BLaER1 treated with 17β-estradiol and CSF1 and Interleukin-3, amounts not matched to agents 10 nM and 100 nM (cell line): ENCODE results near the gene SPAG17.

Experiments
- H3K27ac ChIP-seq, 11 experiments: shearing (Covaris generic); formaldehyde crosslinking; 2 replicates each; pipeline ENCODE4 v1.8.1; 2022
- H3K27me3 ChIP-seq, 11 experiments: shearing (Covaris generic); formaldehyde crosslinking; 2 replicates each; pipeline ENCODE4 v1.8.1; 2022
- H3K36me3 ChIP-seq, 11 experiments: shearing (Covaris generic); formaldehyde crosslinking; 2 replicates each; pipeline ENCODE4 v1.8.1; 2022
- H3K4me1 ChIP-seq, 10 experiments: shearing (Covaris generic); formaldehyde crosslinking; 2 replicates each; pipeline ENCODE4 v1.8.1; 2022
- H3K4me2 ChIP-seq, 11 experiments: shearing (Covaris generic); formaldehyde crosslinking; 2 replicates each; pipeline ENCODE4 v1.8.1; 2022
- H3K4me3 ChIP-seq, 10 experiments: shearing (Covaris generic); formaldehyde crosslinking; 2 replicates each; pipeline ENCODE4 v1.8.1; 2022
- H3K9ac ChIP-seq, 11 experiments: shearing (Covaris generic); formaldehyde crosslinking; 2 replicates each; pipeline ENCODE4 v1.8.1; 2022
- H3K9me3 ChIP-seq, 11 experiments: shearing (Covaris generic); formaldehyde crosslinking; replicated peaks in 1 of 11; 2 replicates each; pipeline ENCODE4 v1.8.1; 2022
- H4K20me1 ChIP-seq, 11 experiments: shearing (Covaris generic); formaldehyde crosslinking; 2 replicates each; pipeline ENCODE4 v1.8.1; 2022
- Cebpa-rat ChIP-seq, 11 experiments: shearing (Covaris generic); IDR thresholded peaks; 2 replicates each; pipeline ENCODE4 v1.8.1; 2022

Gene SPAG17

DNA sequence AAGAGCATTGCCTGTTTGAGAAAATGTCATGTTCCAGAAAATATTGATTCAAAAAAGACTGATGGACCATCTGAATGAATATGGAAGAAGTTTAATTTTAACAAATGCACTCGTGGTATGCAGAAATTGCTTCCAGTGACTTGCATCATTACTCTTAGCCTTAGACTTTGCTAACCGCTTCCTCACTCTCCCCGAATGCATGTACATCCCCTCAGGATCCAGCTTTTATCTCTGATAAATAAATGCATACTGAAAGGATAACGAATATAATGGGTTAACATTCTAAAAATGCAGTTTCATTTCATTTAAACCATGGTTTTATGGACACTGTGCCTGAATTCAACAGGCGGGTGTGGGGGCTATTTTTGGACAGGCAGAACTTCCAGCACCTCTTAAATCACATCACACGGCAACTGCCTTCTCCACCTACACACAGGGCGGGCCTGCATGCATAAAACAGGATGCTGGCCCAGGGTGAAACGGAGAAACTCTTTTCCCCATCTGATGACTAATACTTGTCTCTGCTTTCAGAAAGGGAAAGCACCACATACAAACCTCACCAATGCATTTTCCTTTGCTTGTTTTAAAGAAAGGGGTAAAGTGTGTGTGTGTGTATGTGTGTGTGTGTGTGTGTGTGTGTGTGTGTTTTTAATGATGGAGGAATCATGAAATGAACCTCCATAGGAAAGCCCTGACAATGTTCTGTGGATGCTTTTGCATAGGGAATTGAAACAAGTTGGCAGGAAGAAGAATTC, 48.7 kb downstream of the SPAG17 start:
- no peak overlapping the region for H3K9ac ChIP-seq
- H3K4me2 ChIP-seq, result peak overlapping the region in 4 of 11 experiments; percentile 32 to 64 (median 55); a peak in 8 of 22 replicates
- no peaks in the 10 kb centered on the region for H3K27me3 ChIP-seq
- H3K9me3 ChIP-seq, result no peaks in the 10 kb centered on the region
- no peaks in the 10 kb centered on the region for H3K36me3 ChIP-seq
- peaks cover 0 to 18% (median 0%) of the 10 kb centered on the region in 10 experiments; a peak in 6 of 20 replicates for H3K4me1 ChIP-seq
- TF ChIP-seq Cebpa-rat (IDR thresholded peaks at IDR 0.05), result no peak
- H3K4me3 ChIP-seq, result no peak overlapping the region
- H3K27ac ChIP-seq, result no peak overlapping the region
- no peaks in the 10 kb centered on the region for H4K20me1 ChIP-seq

DNA sequence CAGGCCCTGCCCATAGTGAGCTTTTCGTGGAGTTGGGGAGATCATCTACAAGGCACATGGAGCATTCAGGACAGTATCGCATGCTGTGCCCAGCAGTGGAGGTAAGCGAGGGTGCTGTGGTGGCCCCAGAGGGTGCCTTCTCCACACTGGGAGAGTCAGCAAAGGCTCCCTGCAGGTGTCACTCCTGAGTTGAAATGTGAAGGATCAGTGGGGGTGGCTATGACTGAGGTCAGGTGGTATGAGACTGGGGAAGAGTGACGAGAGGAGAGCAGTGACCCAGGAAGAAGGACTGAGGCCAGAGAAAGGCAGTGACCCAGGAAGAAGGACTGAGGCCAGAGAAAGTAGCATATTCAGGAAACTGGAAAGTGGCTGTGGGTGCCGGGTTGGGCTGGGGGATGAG, 53.0 kb downstream of the SPAG17 start:
- H3K9me3 ChIP-seq, result peaks cover 0 to 6% (median 0%) of the 10 kb centered on the region in 11 experiments; a peak in 2 of 22 replicates
- H3K9ac ChIP-seq, result no peak overlapping the region
- H3K4me1 ChIP-seq, result peaks cover 0 to 14% (median 0%) of the 10 kb centered on the region in 10 experiments; a peak in 6 of 20 replicates
- no peaks in the 10 kb centered on the region for H3K36me3 ChIP-seq
- no peaks in the 10 kb centered on the region for H4K20me1 ChIP-seq
- H3K4me3 ChIP-seq, result no peak overlapping the region
- no peak for TF ChIP-seq Cebpa-rat (IDR thresholded peaks at IDR 0.05)
- H3K27me3 ChIP-seq, result no peaks in the 10 kb centered on the region
- H3K4me2 ChIP-seq, result no peak overlapping the region
- H3K27ac ChIP-seq, result no peak overlapping the region

DNA sequence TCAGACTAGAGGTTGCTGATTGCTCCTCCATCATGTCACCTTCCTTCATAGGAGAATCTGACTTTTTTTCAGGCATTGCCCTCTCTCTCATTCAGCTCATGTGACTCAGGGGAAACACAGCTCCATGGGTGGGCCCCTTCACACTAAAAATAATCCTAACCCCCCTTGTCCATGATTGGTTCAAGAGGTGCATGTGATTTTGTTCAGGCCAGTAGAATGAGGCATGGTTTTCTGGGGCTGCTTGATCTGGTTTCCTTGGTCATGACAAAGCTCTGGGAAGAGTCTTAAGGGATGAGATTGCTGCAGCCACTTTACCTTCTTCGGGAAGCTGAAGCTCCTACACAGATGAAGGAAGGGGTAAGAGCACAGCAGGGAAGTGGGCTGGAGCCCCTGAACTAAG, 56.3 kb downstream of the SPAG17 start:
- H3K9ac ChIP-seq, result no peak overlapping the region
- H3K36me3 ChIP-seq, result no peaks in the 10 kb centered on the region
- H3K4me3 ChIP-seq, result no peak overlapping the region
- H3K27me3 ChIP-seq, result no peaks in the 10 kb centered on the region
- H4K20me1 ChIP-seq, result no peaks in the 10 kb centered on the region
- H3K27ac ChIP-seq, result no peak overlapping the region
- no peak overlapping the region for H3K4me2 ChIP-seq
- H3K4me1 ChIP-seq, result no peaks in the 10 kb centered on the region
- TF ChIP-seq Cebpa-rat (IDR thresholded peaks at IDR 0.05), result no peak
- peaks cover 0 to 7% (median 0%) of the 10 kb centered on the region in 11 experiments; a peak in 2 of 22 replicates for H3K9me3 ChIP-seq

DNA sequence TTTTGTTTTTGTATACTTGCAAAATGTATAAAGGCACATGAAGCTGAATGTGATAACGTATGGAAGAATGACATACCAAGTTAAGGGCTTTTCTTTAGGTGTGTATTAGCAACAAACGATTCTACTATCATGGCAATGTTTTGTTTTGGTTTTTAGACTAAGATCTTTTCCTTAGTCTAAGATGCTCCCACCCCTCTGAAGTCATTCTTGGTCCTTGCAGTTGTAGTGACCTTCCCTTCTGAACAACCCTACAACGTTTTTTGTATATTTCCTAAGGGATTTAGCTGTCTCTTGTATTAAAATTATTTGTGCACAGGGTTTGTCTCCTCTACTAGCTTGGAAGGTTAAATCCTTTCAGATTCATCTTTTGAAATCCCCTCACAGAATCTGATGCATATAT, 61.0 kb downstream of the SPAG17 start:
- Histone ChIP-seq H3K9me3 (peaks cover 0 to 7% (median 0%) of the 10 kb centered on the region in 11 experiments; a peak in 2 of 22 replicates), H3K27ac (no peak overlapping the region), H3K4me2 (no peak overlapping the region), H3K4me1 (no peaks in the 10 kb centered on the region), H3K36me3 (no peaks in the 10 kb centered on the region), H4K20me1 (no peaks in the 10 kb centered on the region), H3K27me3 (no peaks in the 10 kb centered on the region), H3K4me3 (no peak overlapping the region), H3K9ac (no peak overlapping the region)
- TF ChIP-seq Cebpa-rat (IDR thresholded peaks at IDR 0.05), result no peak

DNA sequence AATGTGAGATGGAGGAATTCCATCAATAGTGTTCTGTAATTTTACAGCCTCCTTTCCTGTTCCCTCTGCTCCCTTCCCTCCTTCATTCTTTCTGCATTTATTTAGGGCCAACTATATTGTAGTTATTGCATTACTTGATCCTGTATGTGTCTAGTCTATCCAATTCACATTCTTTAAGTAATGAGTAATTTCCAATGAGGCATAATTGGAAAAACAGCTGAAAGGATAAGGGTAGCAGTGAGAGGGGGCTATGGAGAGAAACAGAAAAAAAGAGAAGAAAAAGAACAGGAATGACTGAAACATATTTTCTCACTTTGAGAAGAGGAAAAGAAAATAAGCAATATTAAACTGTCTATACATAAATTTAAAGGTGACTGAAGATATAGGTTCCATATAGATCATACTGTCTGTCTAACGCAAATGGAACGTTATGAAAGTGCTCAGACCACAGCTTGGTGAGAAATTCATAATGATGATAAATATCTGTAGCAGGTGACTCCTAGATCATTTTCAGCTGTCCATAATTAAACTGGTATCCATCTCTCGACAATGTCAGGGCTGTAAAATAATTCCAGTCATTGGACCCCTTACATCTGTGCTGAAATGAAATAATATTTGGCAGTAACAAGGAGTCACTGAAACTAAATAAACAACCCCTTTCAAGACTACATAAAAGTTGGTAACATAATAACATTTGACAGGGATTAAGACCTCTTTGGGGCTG, 61.8 kb downstream of the SPAG17 start:
- no peak overlapping the region for H3K9ac ChIP-seq
- H4K20me1 ChIP-seq, result no peaks in the 10 kb centered on the region
- peaks cover 0 to 7% (median 0%) of the 10 kb centered on the region in 11 experiments; a peak in 2 of 22 replicates for H3K9me3 ChIP-seq
- H3K27me3 ChIP-seq, result no peaks in the 10 kb centered on the region
- no peaks in the 10 kb centered on the region for H3K36me3 ChIP-seq
- H3K4me2 ChIP-seq, result no peak overlapping the region
- H3K27ac ChIP-seq, result no peak overlapping the region
- H3K4me1 ChIP-seq, result no peaks in the 10 kb centered on the region
- TF ChIP-seq Cebpa-rat (IDR thresholded peaks at IDR 0.05), result no peak
- H3K4me3 ChIP-seq, result no peak overlapping the region

DNA sequence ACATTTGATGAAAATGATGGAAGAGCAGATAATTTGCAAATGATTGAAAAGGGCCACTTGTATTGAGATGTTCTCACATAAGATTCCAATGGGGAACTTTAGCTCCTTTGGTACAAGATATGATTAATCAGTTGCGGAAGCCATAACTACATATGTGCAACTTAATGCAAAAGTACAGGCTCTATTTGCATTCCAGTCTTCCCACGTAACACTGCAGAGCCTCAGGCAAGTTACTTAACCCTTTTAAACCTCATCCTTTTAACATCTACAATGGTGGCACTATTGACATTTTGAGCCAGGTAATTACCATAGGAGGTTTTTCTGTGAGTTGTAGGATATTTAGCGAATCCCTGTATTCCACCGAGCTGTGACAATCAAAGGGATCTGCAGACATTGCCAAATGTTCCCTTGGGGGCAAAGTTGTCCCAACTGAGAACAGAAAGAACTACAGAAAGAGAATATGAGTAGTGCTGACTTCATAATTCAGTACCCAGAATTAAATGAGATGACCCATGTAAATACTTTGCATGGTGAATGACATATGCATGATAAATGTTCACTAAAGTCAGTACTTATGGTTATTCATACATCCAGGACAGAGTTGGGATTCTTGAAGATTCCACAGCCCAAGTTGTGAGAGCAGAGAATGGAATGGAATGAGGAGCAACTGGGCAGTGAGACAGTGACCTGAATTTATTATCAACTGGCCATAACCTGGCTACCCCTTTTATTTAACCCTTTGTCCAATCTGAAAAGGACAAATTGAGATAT, 62.6 kb downstream of the SPAG17 start:
- Histone ChIP-seq H3K27me3 (no peaks in the 10 kb centered on the region), H3K4me3 (no peak overlapping the region), H3K9ac (no peak overlapping the region), H3K27ac (no peak overlapping the region), H3K36me3 (no peaks in the 10 kb centered on the region), H3K4me2 (no peak overlapping the region), H3K4me1 (no peaks in the 10 kb centered on the region), H3K9me3 (peaks cover 0 to 6% (median 0%) of the 10 kb centered on the region in 11 experiments; a peak in 2 of 22 replicates), H4K20me1 (no peaks in the 10 kb centered on the region)
- TF ChIP-seq Cebpa-rat (IDR thresholded peaks at IDR 0.05), result no peak

DNA sequence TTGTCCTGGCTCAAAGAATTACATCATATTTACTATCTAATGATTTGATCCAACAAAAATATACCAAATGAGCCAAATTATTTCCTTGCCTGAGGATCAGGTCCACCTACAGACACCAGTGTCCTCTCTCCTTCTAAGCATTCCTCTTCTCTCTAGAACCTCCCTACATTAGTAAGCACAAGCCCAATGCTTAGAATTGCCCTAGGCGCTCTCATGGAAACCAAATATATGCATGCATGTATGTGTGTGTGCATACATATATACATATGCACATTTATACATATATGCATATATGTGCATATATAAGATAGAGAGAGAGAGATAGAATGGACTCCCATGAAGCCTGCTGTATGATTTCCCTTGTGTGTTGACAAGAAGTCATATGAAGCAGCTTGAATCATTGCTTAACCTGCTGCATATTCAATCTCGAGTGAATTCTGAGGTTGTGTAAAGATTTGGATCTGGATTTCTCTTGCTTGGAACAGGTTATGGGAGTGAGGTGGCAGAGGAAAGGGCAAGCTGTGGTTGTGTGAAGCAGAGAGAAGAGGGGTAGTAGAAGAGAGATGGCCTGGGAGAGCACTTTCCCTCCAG, 66.1 kb downstream of the SPAG17 start:
- H3K27me3 ChIP-seq, result no peaks in the 10 kb centered on the region
- H3K4me1 ChIP-seq, result no peaks in the 10 kb centered on the region
- no peak for TF ChIP-seq Cebpa-rat (IDR thresholded peaks at IDR 0.05)
- no peaks in the 10 kb centered on the region for H3K9me3 ChIP-seq
- no peaks in the 10 kb centered on the region for H4K20me1 ChIP-seq
- H3K4me2 ChIP-seq, result no peak overlapping the region
- H3K9ac ChIP-seq, result no peak overlapping the region
- no peaks in the 10 kb centered on the region for H3K36me3 ChIP-seq
- H3K4me3 ChIP-seq, result no peak overlapping the region
- no peak overlapping the region for H3K27ac ChIP-seq

DNA sequence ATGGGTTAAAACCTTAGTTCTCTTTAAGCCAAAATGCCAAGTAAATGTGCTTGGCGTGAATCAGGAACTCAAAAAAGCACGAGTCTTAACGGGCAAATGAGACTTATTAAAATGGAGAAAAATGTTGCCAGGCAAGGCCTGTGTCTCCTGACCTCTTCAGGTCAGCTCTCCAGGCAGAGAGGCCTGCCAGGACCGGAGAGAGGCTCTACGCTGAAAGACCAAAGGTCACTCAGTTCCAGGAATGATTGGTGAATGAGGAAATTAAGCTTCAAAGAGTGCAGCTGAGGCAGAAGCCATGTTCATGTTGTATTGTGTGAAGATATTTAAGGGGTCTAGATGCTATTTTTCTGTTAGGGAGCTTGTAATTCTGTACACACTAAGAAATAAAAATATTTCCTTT, 66.6 kb downstream of the SPAG17 start:
- no peaks in the 10 kb centered on the region for H3K27me3 ChIP-seq
- no peak overlapping the region for H3K4me2 ChIP-seq
- H3K36me3 ChIP-seq, result no peaks in the 10 kb centered on the region
- TF ChIP-seq Cebpa-rat (IDR thresholded peaks at IDR 0.05), result no peak
- no peaks in the 10 kb centered on the region for H3K9me3 ChIP-seq
- no peak overlapping the region for H3K4me3 ChIP-seq
- H4K20me1 ChIP-seq, result no peaks in the 10 kb centered on the region
- H3K9ac ChIP-seq, result no peak overlapping the region
- no peak overlapping the region for H3K27ac ChIP-seq
- H3K4me1 ChIP-seq, result no peaks in the 10 kb centered on the region

DNA sequence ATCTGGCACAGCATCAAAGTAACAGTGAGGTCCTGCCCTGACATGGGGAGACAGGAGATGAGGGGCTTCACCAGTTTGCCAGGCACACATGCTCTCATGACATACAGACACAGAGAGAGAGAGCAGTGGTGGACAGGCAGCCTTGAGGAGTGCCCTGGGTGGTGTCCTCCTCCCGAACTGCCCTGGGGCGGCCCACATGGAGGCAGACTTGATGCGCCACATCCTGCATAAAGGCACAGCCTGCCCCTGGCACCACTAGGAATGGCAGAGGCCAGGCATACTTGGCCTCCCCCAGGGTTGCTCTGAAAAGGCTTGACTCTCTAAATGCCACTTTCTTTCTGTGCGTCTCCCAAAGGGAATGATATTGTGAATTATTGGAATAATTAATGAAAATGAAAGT, 67.5 kb downstream of the SPAG17 start:
- no peak overlapping the region for H3K9ac ChIP-seq
- H3K36me3 ChIP-seq, result no peaks in the 10 kb centered on the region
- no peaks in the 10 kb centered on the region for H3K9me3 ChIP-seq
- TF ChIP-seq Cebpa-rat (IDR thresholded peaks at IDR 0.05), result no peak
- no peak overlapping the region for H3K27ac ChIP-seq
- no peak overlapping the region for H3K4me3 ChIP-seq
- H3K4me2 ChIP-seq, result no peak overlapping the region
- no peaks in the 10 kb centered on the region for H3K27me3 ChIP-seq
- no peaks in the 10 kb centered on the region for H4K20me1 ChIP-seq
- no peaks in the 10 kb centered on the region for H3K4me1 ChIP-seq
